KMS-11 (cell line): ENCODE data around the gene KCNAB3.

ENCODE experiments used
- H2AFZ ChIP-seq: fragments of 200-600 bp; sonication (generic); 2 replicates; pipeline ENCODE4 v1.6.1; 2016; ENCODE audit warnings: antibody characterized with exemption, mixed run types, low read depth
- H3K27ac ChIP-seq: fragments of 200-600 bp; sonication (generic); 2 replicates; pipeline ENCODE4 v1.6.1; 2016; ENCODE audit warnings: mild to moderate bottlenecking, mixed run types
- H3K27me3 ChIP-seq: fragments of 200-600 bp; sonication (generic); 2 replicates; pipeline ENCODE4 v1.6.1; 2017; ENCODE audit warnings: mild to moderate bottlenecking, low read depth, mixed run types, moderate library complexity; ENCODE audit not compliant: insufficient read depth
- H3K36me3 ChIP-seq: fragments of 200-600 bp; sonication (generic); 2 replicates; pipeline ENCODE4 v1.6.1; 2017; ENCODE audit warnings: mild to moderate bottlenecking, mixed run types; ENCODE audit not compliant: insufficient read depth
- H3K4me1 ChIP-seq: fragments of 200-600 bp; sonication (generic); 2 replicates; pipeline ENCODE4 v1.6.1; 2016; ENCODE audit warnings: mild to moderate bottlenecking, low read depth, mixed run types; ENCODE audit not compliant: poor library complexity, severe bottlenecking
- H3K4me2 ChIP-seq: fragments of 200-600 bp; sonication (generic); 2 replicates; pipeline ENCODE4 v1.7.0; 2016; ENCODE audit warnings: mild to moderate bottlenecking, mixed run types
- H3K4me3 ChIP-seq: fragments of 200-600 bp; sonication (generic); IDR thresholded peaks from 2 replicates; pipeline ENCODE4 v1.6.1; 2017; ENCODE audit warnings: low read depth, low read length, mixed read lengths; ENCODE audit not compliant: insufficient read depth
- H3K79me2 ChIP-seq: fragments of 200-600 bp; sonication (generic); 2 replicates; pipeline ENCODE4 v1.6.1; 2016; ENCODE audit warnings: low read depth, mixed run types; ENCODE audit not compliant: insufficient read depth
- H3K9ac ChIP-seq: fragments of 200-600 bp; sonication (generic); 2 replicates; pipeline ENCODE4 v1.6.1; 2016; ENCODE audit warnings: mild to moderate bottlenecking, mixed run types
- H4K20me1 ChIP-seq: fragments of 200-600 bp; sonication (generic); 2 replicates; pipeline ENCODE4 v1.6.1; 2016; ENCODE audit warnings: mild to moderate bottlenecking, mixed run types; ENCODE audit not compliant: insufficient read depth
- TF ChIP-seq, protein P1 (sequence below): fragments of 200-600 bp; sonication (generic); conservative IDR thresholded peaks from 2 replicates; pipeline ENCODE4 v1.6.1; 2017; ENCODE audit warnings: low read depth, mild to moderate bottlenecking, antibody characterized with exemption, low read length, moderate library complexity, mixed read lengths

The KCNAB3 gene

DNA sequence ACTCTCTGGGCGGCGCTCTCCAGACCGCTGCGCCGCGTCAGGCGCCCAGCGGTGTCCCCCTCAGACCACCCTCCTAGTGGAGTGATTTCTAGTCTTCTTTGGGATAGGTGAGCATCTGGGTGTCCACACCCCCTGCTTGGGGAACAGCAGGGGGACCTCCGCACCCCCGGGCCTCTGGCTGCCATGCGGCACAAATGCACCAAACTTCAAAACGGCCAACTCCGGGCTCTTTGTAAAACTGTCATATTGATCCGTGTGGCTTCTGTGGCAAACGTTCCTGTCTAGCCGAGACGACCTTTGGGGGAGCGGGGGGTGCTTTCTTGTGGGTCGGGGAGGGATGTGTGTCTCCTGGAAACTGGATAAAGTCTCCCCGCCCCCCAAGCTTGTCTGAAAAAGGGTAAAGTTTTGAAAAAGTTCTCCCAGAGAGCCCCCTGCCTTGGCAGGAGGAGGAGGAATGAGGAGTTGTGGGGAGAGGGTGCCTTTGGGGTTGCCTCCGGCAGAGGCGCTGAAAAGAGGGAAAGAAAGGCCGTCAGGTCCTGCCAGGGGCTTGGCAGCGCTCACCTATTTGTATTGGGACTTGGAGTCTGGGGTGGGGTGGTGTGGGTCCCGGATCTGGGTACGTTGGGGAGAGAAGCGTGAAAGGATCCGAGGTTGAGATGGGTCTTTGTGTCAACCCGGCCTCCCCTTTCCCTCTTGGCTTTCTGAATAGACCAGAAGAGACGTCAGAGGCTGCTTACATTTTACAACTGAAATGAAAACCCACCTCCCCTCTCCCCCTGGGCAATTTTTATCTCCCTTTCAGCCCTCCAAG lies 43.2 kb downstream of the KCNAB3 start:
- TF ChIP-seq, protein P1, sequence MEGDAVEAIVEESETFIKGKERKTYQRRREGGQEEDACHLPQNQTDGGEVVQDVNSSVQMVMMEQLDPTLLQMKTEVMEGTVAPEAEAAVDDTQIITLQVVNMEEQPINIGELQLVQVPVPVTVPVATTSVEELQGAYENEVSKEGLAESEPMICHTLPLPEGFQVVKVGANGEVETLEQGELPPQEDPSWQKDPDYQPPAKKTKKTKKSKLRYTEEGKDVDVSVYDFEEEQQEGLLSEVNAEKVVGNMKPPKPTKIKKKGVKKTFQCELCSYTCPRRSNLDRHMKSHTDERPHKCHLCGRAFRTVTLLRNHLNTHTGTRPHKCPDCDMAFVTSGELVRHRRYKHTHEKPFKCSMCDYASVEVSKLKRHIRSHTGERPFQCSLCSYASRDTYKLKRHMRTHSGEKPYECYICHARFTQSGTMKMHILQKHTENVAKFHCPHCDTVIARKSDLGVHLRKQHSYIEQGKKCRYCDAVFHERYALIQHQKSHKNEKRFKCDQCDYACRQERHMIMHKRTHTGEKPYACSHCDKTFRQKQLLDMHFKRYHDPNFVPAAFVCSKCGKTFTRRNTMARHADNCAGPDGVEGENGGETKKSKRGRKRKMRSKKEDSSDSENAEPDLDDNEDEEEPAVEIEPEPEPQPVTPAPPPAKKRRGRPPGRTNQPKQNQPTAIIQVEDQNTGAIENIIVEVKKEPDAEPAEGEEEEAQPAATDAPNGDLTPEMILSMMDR, result no peak
- H3K27ac ChIP-seq, result peak overlapping the region; percentile 53

DNA sequence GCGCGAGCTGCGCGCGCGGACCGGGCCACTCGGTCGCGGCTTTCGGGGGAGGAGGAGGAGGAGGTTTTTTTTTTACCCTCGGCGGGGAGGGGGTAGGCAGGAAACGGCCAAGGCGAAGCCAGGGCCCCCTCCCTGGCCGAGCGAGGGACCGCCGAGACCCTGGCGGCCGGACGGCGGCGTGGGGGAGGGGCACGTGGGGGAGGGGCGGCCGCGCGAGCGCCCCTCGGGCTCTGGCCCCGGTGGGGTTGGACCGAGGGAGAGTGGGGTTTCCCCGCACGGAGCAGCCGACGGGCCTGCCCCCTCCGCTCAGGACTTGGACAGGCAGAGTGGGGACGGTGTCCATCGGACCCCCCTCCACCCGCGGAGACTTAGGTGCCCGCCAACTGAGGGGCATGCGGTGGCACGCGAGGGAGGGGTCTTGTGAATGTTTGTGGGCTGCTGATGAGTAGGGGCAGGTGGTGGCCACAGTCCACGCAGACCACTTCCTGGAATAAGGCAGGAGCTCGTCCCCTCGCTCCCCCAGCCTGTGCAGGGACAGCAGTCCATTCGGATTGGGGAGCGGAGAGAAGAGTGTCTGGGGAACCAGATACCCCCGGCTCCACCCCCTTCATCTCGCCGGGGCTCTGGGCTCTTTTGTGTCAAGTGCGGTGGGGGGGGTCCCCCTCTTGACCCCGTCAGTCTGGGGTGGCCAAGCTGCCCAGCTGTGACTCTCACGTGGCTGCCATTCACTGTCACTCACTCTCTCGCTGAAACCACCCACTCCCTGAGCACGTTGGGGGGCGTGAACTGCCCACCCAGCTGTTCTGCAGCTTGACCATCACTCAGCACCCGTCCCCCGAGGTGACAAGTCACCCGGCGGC lies 44.1 kb downstream of the KCNAB3 start:
- Histone ChIP-seq H3K9ac (peak overlapping the region; percentile 61; the same call in 1 of the 2 replicates), H3K36me3 (no peaks in the 10 kb centered on the region), H3K27me3 (no peaks in the 10 kb centered on the region), H3K27ac (peak overlapping the region; percentile 53), H3K79me2 (no peaks in the 10 kb centered on the region), H2AFZ (no peak overlapping the region), H3K4me1 (peaks cover 3% of the 10 kb centered on the region), H3K4me3 (no peak overlapping the region), H3K4me2 (peak overlapping the region; percentile 17; the same call in 1 of the 2 replicates), H4K20me1 (no peaks in the 10 kb centered on the region)
- TF ChIP-seq, protein P1, result no peak

More for the DNA sequence above, 43.2 kb downstream of the KCNAB3 start:
- peaks cover 3% of the 10 kb centered on the region for H3K4me1 ChIP-seq
- H3K79me2 ChIP-seq, result no peaks in the 10 kb centered on the region
- H3K4me2 ChIP-seq, result peak overlapping the region; percentile 39; the same call in 1 of the 2 replicates
- H3K36me3 ChIP-seq, result no peaks in the 10 kb centered on the region
- peak overlapping the region; percentile 61; the same call in 1 of the 2 replicates for H3K9ac ChIP-seq
- H2AFZ ChIP-seq, result no peak overlapping the region
- H3K27me3 ChIP-seq, result no peaks in the 10 kb centered on the region
- H4K20me1 ChIP-seq, result no peaks in the 10 kb centered on the region
- no peak overlapping the region for H3K4me3 ChIP-seq

DNA sequence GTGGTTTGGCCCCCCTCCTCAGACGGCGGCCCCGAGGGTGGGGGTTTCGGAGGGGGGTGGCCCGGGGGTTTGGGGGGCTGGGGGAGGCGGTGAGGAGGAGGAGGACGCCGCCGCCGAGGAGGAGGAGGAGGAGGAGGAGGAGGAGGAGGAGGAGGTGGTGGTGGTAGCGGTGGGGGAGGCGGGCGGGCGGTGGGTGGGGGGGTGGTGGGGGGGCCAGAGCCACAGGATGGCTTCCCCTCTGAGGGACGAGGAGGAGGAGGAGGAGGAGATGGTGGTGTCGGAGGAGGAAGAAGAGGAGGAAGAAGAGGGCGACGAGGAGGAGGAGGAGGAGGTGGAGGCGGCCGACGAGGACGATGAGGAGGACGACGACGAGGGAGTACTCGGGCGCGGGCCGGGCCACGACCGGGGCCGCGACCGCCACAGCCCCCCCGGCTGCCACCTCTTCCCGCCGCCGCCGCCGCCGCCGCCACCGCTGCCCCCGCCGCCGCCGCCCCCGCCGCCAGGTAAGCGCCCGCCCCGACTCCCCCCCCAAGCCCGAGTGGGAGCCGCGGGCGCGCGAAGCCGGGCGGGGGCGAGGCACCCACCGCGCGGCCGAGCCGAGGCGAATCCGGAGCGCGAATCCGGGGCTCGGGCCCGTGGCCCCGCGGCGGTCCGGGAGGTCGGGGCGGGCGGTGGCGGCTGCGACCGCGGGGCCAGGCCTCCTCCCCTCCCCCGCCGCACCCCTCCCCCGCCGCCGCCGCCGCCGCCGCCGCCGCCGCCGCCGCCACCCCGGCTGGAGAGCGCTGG lies 44.9 kb downstream of the KCNAB3 start:
- TF ChIP-seq, protein P1, result no peak
- Histone ChIP-seq H3K79me2 (no peaks in the 10 kb centered on the region), H2AFZ (no peak overlapping the region), H4K20me1 (no peaks in the 10 kb centered on the region), H3K4me1 (peaks cover 3% of the 10 kb centered on the region), H3K27me3 (no peaks in the 10 kb centered on the region), H3K4me3 (no peak overlapping the region), H3K27ac (no peak overlapping the region), H3K4me2 (no peak overlapping the region), H3K9ac (no peak overlapping the region), H3K36me3 (no peaks in the 10 kb centered on the region)

DNA sequence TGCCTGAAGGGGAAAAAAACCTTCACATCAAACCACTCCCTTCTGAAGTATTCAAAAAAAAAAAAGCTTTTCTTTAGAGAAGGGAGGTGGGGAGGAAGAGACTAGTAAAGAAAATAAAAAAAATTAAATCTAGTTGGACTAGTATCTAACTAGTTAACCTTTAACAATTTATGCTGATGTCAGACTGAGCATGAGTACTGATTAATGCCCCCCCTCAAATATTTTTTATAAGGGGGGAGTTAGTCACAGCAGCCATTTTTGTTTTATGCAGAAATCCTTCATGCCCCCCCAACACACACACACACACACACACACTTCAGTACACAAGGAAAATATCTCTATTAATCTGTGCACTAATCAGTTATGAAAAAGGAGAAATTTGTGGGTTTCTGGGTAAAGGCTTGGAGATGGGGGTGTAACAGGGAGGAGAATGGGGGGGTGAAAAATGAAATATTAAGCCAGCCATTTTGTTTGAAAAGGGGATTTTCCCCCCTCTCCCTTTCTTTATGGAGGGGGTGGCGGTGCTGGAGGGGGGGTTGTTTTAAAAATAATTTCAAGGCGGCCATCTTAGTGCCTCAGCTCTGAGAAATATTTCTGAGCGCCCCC lies 45.8 kb downstream of the KCNAB3 start:
- TF ChIP-seq, protein P1, result no peak
- no peaks in the 10 kb centered on the region for H3K79me2 ChIP-seq
- no peak overlapping the region for H3K4me3 ChIP-seq

More for the DNA sequence above, 45.8 kb downstream of the KCNAB3 start:
- Histone ChIP-seq H3K27me3 (no peaks in the 10 kb centered on the region), H3K4me1 (peaks cover 3% of the 10 kb centered on the region), H3K9ac (no peak overlapping the region; the same call in 1 of the 2 replicates), H4K20me1 (no peaks in the 10 kb centered on the region), H3K27ac (no peak overlapping the region), H3K4me2 (no peak overlapping the region; the same call in 1 of the 2 replicates), H3K36me3 (no peaks in the 10 kb centered on the region), H2AFZ (no peak overlapping the region)
